Heart right ventricle (tissue), 16 donors: ENCODE results near the gene PDLIM1. TPM values are rescaled to one million over a fixed set of nuclear protein-coding genes. Genes with fewer than 3 reads are reported as not detected.

Experiments
- ATAC-seq, 8 donors: fragments of 200-7000 bp; cut with Tn5 transposase; one replicate each; pipeline ENCODE4 v1.9.1; 2020; ENCODE audit warnings: mild to moderate bottlenecking in 8 of 8, moderate library complexity in 8 of 8, moderate number of reproducible peaks in 1 of 8
- DNase-seq, 2 donors: peaks; one replicate each; pipeline ENCODE4 v3.0.0-alpha.2; 2020
- H3K27ac ChIP-seq, 10 donors: fragments of 200-600 bp; sonication (generic) in 2 of 10; one replicate each; pipeline versions ENCODE4 v1.5.0 to v1.8.0; 2020 to 2022; ENCODE audit warnings: mild to moderate bottlenecking in 3 of 10
- H3K27me3 ChIP-seq, 7 donors: fragments of 200-600 bp; one replicate each; pipeline ENCODE4 v1.8.0; 2021 to 2022; ENCODE audit warnings: mild to moderate bottlenecking in 2 of 7
- H3K36me3 ChIP-seq, 9 donors: fragments of 200-600 bp; sonication (generic) in 1 of 9; one replicate each; pipeline versions ENCODE4 v1.5.0 to v1.8.0; 2020 to 2022; ENCODE audit warnings: mild to moderate bottlenecking in 2 of 9
- H3K4me1 ChIP-seq, 9 donors: fragments of 200-600 bp; sonication (generic) in 1 of 9; one replicate each; pipeline versions ENCODE4 v1.5.0 to v1.8.0; 2020 to 2022; ENCODE audit warnings: mild to moderate bottlenecking in 4 of 9
- H3K4me3 ChIP-seq, 10 donors: fragments of 200-600 bp; sonication (generic) in 2 of 10; one replicate each; pipeline versions ENCODE4 v1.5.0 to v1.8.0; 2020 to 2022; ENCODE audit warnings: mild to moderate bottlenecking in 7 of 10, moderate library complexity in 2 of 10
- H3K9me3 ChIP-seq, 11 donors: fragments of 200-600 bp in 10 of 11; sonication (generic) in 2 of 11; one replicate each; pipeline versions ENCODE4 v1.5.0 to v1.8.0; 2013 to 2022; ENCODE audit warnings: mild to moderate bottlenecking in 2 of 11, control low read depth in 1 of 11, moderate library complexity in 1 of 11
- WGBS, 2 donors: extraction: QIAGEN DNeasy Blood & Tissue Kit; methylation state at CpG; one replicate each; pipeline ENCODE4 v1.1.7; 2013; ENCODE audit warnings: inconsistent platforms in 1 of 2; 5-methylcytosine and 5-hydroxymethylcytosine counted together
- intact Hi-C, 10 donors: fragments of 100-400 bp; cut with DNase I; formaldehyde crosslinking; loops; one replicate each; pipeline versions ENCODE4 v1.11.1 to v1.14.2; 2022
- polyA plus RNA-seq, 2 donors: library from polyadenylated mRNA; stranded (reverse); fragments of 200-250 nt; gene quantifications; one replicate each; pipeline ENCODE4 v1.2.3, GENCODE V29; 2013
- total RNA-seq, 10 donors: library from RNA; stranded (reverse); fragmentation: NEBNext Ultra II Directional in 3 of 10; extraction: Animal tissue kit (Norgen Biotek cat#: 25700) in 3 of 10; gene quantifications; one replicate each; pipeline versions ENCODE4 v1.2.1 to v1.2.4, GENCODE V29; 2021 to 2023
- TF ChIP-seq, protein P1 (sequence below), 9 donors: fragments of 200-600 bp; sonication (generic) in 2 of 9; IDR thresholded peaks; one replicate each; pipeline versions ENCODE4 v1.5.0 to v1.8.0; 2021 to 2022; ENCODE audit warnings: antibody characterized with exemption in 9 of 9, mild to moderate bottlenecking in 5 of 9, moderate library complexity in 1 of 9
- donor health status: Arrhythmogenic right ventricular cardiomyopathy.
- donor health status: ischemic (EF 13 %, LVEDD 7.1; RV severe dilation, severe dysfunction).
- donor health status: healthy with polysubstance abuse.
- donor health status: DM: no; HTN: yes; CAD: no.
- donor health status: DM: no; HTN: no; CAD: no.
- donor health status: ischemic (EF 25% LVEDD 6.9; RV normal size, moderate dysfunction).
- donor health status: ischemic (EF 25% LVEDD 5.7; RV mildly dilated, moderate dysfunction).
- donor health status: healthy.
- donor health status: DM: yes; HTN: yes; CAD: no.
- donor health status: Ischemic cardiomyopathy.
- donor health status: ischemic (EF 35%, LVEDD 5.7; RV mildly dilated, moderate dysfunction).
- donor health status: nonischemic (EF 11% LVEDD 7.7; RV severe dilation, severe dysfunction).
- donor health status: DM: yes; HTN: yes; CAD: no.
- donor health status: PGD.
- donor health status: ischemic (EF 29% LVEDD 5.4; RV normal size, mild dysfunction).
- donor health status: nonischemic (EF 23%, LVEDD 6.1; RV moderate dilation, normal function).

The PDLIM1 gene
- total and polyA plus RNA-seq, 12 donors: 152 to 467 (median 322) TPM

GRCh38 chr10:95276367-95277200, 14.2 kb downstream of the PDLIM1 start:
- intact Hi-C loops: no loop called here
- Histone ChIP-seq H3K4me3 (no peak overlapping the region), H3K9me3 (no peaks in the 10 kb centered on the region), H3K27ac (peak overlapping the region; percentile 59 to 86 (median 71)), H3K36me3 (peaks cover 0 to 2% (median 0%) of the 10 kb centered on the region in 9 donors), H3K27me3 (no peaks in the 10 kb centered on the region), H3K4me1 (peaks cover 8 to 100% (median 98%) of the 10 kb centered on the region in 9 donors)
- TF ChIP-seq, protein P1, sequence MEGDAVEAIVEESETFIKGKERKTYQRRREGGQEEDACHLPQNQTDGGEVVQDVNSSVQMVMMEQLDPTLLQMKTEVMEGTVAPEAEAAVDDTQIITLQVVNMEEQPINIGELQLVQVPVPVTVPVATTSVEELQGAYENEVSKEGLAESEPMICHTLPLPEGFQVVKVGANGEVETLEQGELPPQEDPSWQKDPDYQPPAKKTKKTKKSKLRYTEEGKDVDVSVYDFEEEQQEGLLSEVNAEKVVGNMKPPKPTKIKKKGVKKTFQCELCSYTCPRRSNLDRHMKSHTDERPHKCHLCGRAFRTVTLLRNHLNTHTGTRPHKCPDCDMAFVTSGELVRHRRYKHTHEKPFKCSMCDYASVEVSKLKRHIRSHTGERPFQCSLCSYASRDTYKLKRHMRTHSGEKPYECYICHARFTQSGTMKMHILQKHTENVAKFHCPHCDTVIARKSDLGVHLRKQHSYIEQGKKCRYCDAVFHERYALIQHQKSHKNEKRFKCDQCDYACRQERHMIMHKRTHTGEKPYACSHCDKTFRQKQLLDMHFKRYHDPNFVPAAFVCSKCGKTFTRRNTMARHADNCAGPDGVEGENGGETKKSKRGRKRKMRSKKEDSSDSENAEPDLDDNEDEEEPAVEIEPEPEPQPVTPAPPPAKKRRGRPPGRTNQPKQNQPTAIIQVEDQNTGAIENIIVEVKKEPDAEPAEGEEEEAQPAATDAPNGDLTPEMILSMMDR (IDR thresholded peaks at IDR 0.05): no peak
- WGBS, 2 donors: 71 to 80% methylated on average over 8 of the region's 8 CpGs
- ATAC-seq (peak in 7 of 8 donors; percentile 14 to 53 (median 28)), DNase-seq (no peak)

- DNase-seq (no peak), ATAC-seq (peak in 4 of 8 donors; percentile 22 to 30 (median 28))
- H3K4me3 ChIP-seq: no peak overlapping the region
- peaks cover 0 to 10% (median 6%) of the 10 kb centered on the region in 9 donors for H3K36me3 ChIP-seq
- intact Hi-C loops: no loop called here
- H3K4me1 ChIP-seq: peaks cover 7 to 96% (median 91%) of the 10 kb centered on the region in 9 donors
- no peaks in the 10 kb centered on the region for H3K27me3 ChIP-seq
- TF ChIP-seq, protein P1 (IDR thresholded peaks at IDR 0.05): no peak
- 59 to 82% methylated on average over 1 of the region's 1 CpG for WGBS, 2 donors
- H3K27ac ChIP-seq: peak overlapping the region; percentile 59 to 86 (median 71)
- no peaks in the 10 kb centered on the region for H3K9me3 ChIP-seq
Observed at GRCh38 chr10:95275726-95276366, 15.0 kb downstream of the PDLIM1 start.

DNA sequence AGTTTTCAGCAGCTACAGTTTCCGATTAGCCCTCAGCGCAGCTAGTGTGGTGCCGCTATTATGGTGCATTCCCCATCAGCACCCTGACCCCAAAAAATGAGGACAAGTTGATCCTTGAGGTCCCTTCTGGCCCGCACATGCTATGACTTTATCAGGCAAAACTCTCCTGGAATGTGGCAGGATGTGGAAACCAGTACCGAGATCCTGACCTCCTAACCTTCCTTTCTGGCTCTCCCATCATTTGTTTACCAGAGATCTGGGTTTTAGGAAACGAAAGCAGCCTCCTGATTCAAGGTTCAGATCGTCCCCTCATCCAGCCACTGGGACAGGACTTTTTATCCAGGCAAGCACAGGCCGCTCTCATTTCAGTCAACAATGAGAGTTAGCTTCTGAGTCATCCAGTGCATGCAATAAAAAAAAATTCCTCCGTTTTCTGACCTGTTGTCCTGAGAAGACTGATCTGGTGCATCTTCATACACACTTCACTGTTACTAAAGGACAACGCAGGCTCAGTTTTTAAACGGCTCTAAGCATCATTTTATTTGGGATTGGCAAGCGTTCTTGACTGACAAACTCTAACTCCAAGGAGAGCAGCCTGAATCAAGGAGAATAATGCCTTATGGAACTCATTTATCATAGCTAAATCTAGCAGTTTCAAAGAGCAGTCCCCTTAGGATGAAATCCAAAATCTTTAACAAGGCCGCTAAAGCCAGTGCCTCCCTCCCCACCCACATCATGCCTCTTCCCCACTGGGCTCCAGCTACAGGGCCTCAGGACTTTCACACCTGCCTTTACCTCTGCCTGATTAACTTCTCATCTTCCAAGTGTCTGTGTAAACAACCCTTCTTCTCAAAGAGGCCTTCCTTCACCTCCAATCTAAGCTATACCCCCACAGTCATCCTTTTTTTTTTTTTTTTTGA, 17.1 kb downstream of the PDLIM1 start:
- intact Hi-C loops: no loop called here
- Histone ChIP-seq H3K4me1 (peaks cover 7 to 85% (median 78%) of the 10 kb centered on the region in 9 donors), H3K36me3 (peaks cover 0 to 32% (median 14%) of the 10 kb centered on the region in 9 donors), H3K4me3 (peak overlapping the region in 4 of 10 donors; percentile 2 to 15 (median 8)), H3K9me3 (no peaks in the 10 kb centered on the region), H3K27ac (peak overlapping the region; percentile 69 to 87 (median 82)), H3K27me3 (no peaks in the 10 kb centered on the region)
- WGBS, 2 donors: 24 to 34% methylated on average over 13 of the region's 13 CpGs
- DNase-seq (no peak), ATAC-seq (peak; percentile 23 to 84 (median 57))
- TF ChIP-seq, protein P1 (IDR thresholded peaks at IDR 0.05): no peak
